Astrocyte (in vitro differentiated cells and primary cell): Measurements from ENCODE around the gene GCNA.

ENCODE experiments used
- EZH2 ChIP-seq: IDR thresholded peaks from 2 replicates; pipeline ENCODE4 v1.6.1; 2012; ENCODE audit warnings: mild to moderate bottlenecking, low read length, inconsistent platforms; ENCODE audit not compliant: insufficient read depth
- TF ChIP-seq, protein P1 (sequence below): IDR thresholded peaks from 2 replicates; pipeline ENCODE4 v1.5.1; 2011; ENCODE audit warnings: low read depth, mild to moderate bottlenecking, inconsistent platforms, low read length, moderate library complexity; ENCODE audit not compliant: insufficient read depth

DNA sequence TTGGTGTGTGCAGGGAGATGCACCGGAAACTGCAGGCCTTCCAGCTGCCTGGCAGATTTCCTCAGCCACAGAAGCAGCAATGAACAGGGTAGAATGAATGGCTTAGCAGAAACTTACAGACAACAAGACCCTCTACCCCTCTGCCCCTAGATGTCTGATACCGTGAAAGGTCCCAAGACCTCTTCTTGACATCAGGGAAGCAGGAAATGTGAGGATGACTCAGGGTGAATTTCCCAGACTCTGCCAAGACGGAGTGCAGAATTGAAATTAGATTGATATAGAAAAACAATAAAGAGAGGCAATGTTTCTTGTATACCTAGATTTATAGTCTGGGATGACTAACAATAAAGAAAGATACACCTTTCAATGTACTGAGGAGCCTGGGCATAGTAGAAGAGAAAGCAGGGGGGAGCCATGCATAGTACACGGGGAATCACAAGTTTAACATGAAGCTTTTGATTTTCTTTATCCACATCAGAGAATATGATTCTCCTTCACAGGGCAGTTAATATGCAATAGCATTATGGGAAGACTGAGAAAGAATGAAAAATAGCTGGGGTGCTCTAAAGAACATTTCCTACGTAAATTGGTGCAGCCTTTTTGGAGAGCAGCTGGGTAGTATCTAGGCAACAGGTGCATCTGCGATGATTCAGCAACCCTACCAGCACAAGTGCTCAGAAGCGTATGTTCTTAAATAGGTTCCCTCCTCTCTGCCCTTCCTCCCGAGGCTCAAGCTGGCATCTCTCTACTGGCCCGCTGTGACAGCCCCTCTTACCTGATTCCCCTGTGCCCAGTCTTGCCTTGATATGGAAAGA, 58.4 kb downstream of the GCNA start:
- TF ChIP-seq, protein P1, sequence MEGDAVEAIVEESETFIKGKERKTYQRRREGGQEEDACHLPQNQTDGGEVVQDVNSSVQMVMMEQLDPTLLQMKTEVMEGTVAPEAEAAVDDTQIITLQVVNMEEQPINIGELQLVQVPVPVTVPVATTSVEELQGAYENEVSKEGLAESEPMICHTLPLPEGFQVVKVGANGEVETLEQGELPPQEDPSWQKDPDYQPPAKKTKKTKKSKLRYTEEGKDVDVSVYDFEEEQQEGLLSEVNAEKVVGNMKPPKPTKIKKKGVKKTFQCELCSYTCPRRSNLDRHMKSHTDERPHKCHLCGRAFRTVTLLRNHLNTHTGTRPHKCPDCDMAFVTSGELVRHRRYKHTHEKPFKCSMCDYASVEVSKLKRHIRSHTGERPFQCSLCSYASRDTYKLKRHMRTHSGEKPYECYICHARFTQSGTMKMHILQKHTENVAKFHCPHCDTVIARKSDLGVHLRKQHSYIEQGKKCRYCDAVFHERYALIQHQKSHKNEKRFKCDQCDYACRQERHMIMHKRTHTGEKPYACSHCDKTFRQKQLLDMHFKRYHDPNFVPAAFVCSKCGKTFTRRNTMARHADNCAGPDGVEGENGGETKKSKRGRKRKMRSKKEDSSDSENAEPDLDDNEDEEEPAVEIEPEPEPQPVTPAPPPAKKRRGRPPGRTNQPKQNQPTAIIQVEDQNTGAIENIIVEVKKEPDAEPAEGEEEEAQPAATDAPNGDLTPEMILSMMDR, result no peak
- no peak for TF ChIP-seq EZH2
